Kasumi-1 (cell line): Measurements from ENCODE around the gene ZNF771.
"Not testable (repeated sequence)": the region's sequence is repeated elsewhere in the genome, so short reads cannot be mapped to it uniquely, and the experiment has no call there.

Experiments
- DNase-seq, 2 experiments: peaks; one replicate each; lab custom pipeline; 2025; lab: John Stamatoyannopoulos, UW

Gene ZNF771

GRCh38 chr16:30376461-30376902, 30.9 kb upstream of the ZNF771 start:
- no peak for DNase-seq

GRCh38 chr16:30377050-30377811, 30.2 kb upstream of the ZNF771 start:
- DNase-seq, result peak; percentile 37 to 68

- DNase-seq, result peak; percentile 61 to 68
Observed at GRCh38 chr16:30377812-30378235, 29.6 kb upstream of the ZNF771 start.

GRCh38 chr16:30378236-30379157, 28.9 kb upstream of the ZNF771 start:
- peak; percentile 71 to 79 for DNase-seq

GRCh38 chr16:30379158-30379783, 28.1 kb upstream of the ZNF771 start:
- no peak for DNase-seq

- DNase-seq, result no peak
Observed at GRCh38 chr16:30380072-30380802, 27.2 kb upstream of the ZNF771 start.

GRCh38 chr16:30380803-30381208, 26.6 kb upstream of the ZNF771 start:
- DNase-seq, result no peak

GRCh38 chr16:30381291-30382041, 25.9 kb upstream of the ZNF771 start:
- DNase-seq, result no peak

GRCh38 chr16:30382111-30382881, 25.1 kb upstream of the ZNF771 start, which contains the start of gene SEPTIN1:
TSS of gene SEPTIN1 (minus strand) at chr16:30382561. CDS start at chr16:30382542, 19 bp downstream.
- DNase-seq, result no peak

- no peak for DNase-seq
Observed at GRCh38 chr16:30383521-30383920, 23.9 kb upstream of the ZNF771 start.

GRCh38 chr16:30394592-30395154, 12.7 kb upstream of the ZNF771 start:
- DNase-seq, result no peak

- peak; percentile 24 to 36 for DNase-seq
Observed at GRCh38 chr16:30395155-30395991, 12.0 kb upstream of the ZNF771 start, which contains the start of gene ZNF48. TSS of gene ZNF48 (plus strand) at chr16:30395420. CDS start at chr16:30395795, 375 bp downstream.

- DNase-seq, result no peak
Observed at GRCh38 chr16:30395992-30396585, 11.3 kb upstream of the ZNF771 start.

GRCh38 chr16:30396627-30397026, 10.8 kb upstream of the ZNF771 start:
- not testable (repeated sequence) for DNase-seq

GRCh38 chr16:30397056-30397455, 10.3 kb upstream of the ZNF771 start:
- no peak for DNase-seq

GRCh38 chr16:30397776-30398660, 9.4 kb upstream of the ZNF771 start:
- DNase-seq, result no peak
